Mesenchymal stem cell (in vitro differentiated cells and primary cell): ENCODE results near the gene PCDHGA9.
A peak's percentile ranks its signal among the peaks of the same experiment; 100 is the strongest.

Experiments used
- DNase-seq: peaks from one replicate; pipeline ENCODE4 v3.0.0-alpha.2; 2013
- H2AFZ ChIP-seq: one replicate; pipeline ENCODE4 v1.6.1; 2013; ENCODE audit warnings: low read depth, mild to moderate bottlenecking, control low read depth, inconsistent platforms, low read length, moderate library complexity
- H2AK5ac ChIP-seq: 2 replicates; pipeline ENCODE4 v1.6.1; 2013; ENCODE audit warnings: low read length, moderate library complexity, mild to moderate bottlenecking, inconsistent platforms; ENCODE audit not compliant: severe bottlenecking
- H2BK120ac ChIP-seq: one replicate; pipeline ENCODE4 v1.6.1; 2013; ENCODE audit warnings: low read depth, mild to moderate bottlenecking, inconsistent platforms, low read length, moderate library complexity
- H2BK12ac ChIP-seq, 2 experiments: one replicate each; pipeline ENCODE4 v1.6.1; 2013; ENCODE audit warnings: inconsistent platforms in 2 of 2, low read length in 2 of 2, mild to moderate bottlenecking in 2 of 2, moderate library complexity in 2 of 2, control low read depth in 1 of 2
- H2BK15ac ChIP-seq: one replicate; pipeline ENCODE4 v1.6.1; 2013; ENCODE audit warnings: mild to moderate bottlenecking, low read depth, inconsistent platforms; ENCODE audit not compliant: poor library complexity, severe bottlenecking
- H2BK5ac ChIP-seq: 2 replicates; pipeline ENCODE4 v1.6.1; 2013; ENCODE audit warnings: low read depth, mild to moderate bottlenecking, low read length, control low read depth, inconsistent platforms; ENCODE audit not compliant: poor library complexity, severe bottlenecking
- H3K14ac ChIP-seq, 2 experiments: one replicate each; pipeline ENCODE4 v1.6.1; 2013; ENCODE audit warnings: inconsistent platforms in 2 of 2, low read length in 2 of 2, control low read depth in 1 of 2, mild to moderate bottlenecking in 1 of 2, moderate library complexity in 1 of 2
- H3K18ac ChIP-seq, 2 experiments: one replicate each; pipeline ENCODE4 v1.6.1; 2013; ENCODE audit warnings: inconsistent platforms in 2 of 2, low read length in 2 of 2, control low read depth in 1 of 2, low read depth in 1 of 2, mild to moderate bottlenecking in 1 of 2
- H3K23ac ChIP-seq, 2 experiments: one replicate each; pipeline ENCODE4 v1.6.1; 2013; ENCODE audit warnings: inconsistent platforms in 2 of 2, low read length in 2 of 2, mild to moderate bottlenecking in 2 of 2, moderate library complexity in 2 of 2, control low read depth in 1 of 2
- H3K27ac ChIP-seq: 2 replicates; pipeline ENCODE4 v1.5.1; 2013; ENCODE audit warnings: mild to moderate bottlenecking, moderate library complexity, low read length, control low read depth, inconsistent platforms; ENCODE audit not compliant: poor library complexity, severe bottlenecking
- H3K27me3 ChIP-seq, 2 experiments: 2 replicates each; pipeline versions ENCODE4 v1.6.1 to v1.7.0; 2013; ENCODE audit warnings: low read length in 2 of 2, mild to moderate bottlenecking in 2 of 2, moderate library complexity in 2 of 2, control low read depth in 1 of 2, inconsistent platforms in 1 of 2; ENCODE audit not compliant: control insufficient read depth in 1 of 2, insufficient read depth in 1 of 2
- H3K36me3 ChIP-seq, 2 experiments: 2 replicates each; pipeline versions ENCODE4 v1.6.1 to v1.7.0; 2013; ENCODE audit warnings: low read length in 2 of 2, control low read depth in 1 of 2, inconsistent platforms in 1 of 2, low read depth in 1 of 2, mild to moderate bottlenecking in 1 of 2; ENCODE audit not compliant: insufficient read depth in 2 of 2, control insufficient read depth in 1 of 2
- H3K4ac ChIP-seq, 2 experiments: one replicate each; pipeline ENCODE4 v1.6.1; 2013; ENCODE audit warnings: inconsistent platforms in 2 of 2, low read length in 2 of 2, mild to moderate bottlenecking in 2 of 2, moderate library complexity in 2 of 2, control low read depth in 1 of 2, low read depth in 1 of 2
- H3K4me1 ChIP-seq: 2 replicates; pipeline ENCODE4 v1.6.1; 2013; ENCODE audit warnings: low read depth, low read length, control low read depth; ENCODE audit not compliant: control insufficient read depth, insufficient read depth
- H3K4me2 ChIP-seq: 2 replicates; pipeline ENCODE4 v1.6.1; 2013; ENCODE audit warnings: low read length, mild to moderate bottlenecking, inconsistent platforms; ENCODE audit not compliant: poor library complexity, severe bottlenecking
- H3K4me3 ChIP-seq, 2 experiments: 2 replicates each; pipeline versions ENCODE4 v1.5.1 to v1.7.0; 2013; ENCODE audit warnings: low read length in 2 of 2, mild to moderate bottlenecking in 2 of 2, control low read depth in 1 of 2, low read depth in 1 of 2; ENCODE audit not compliant: insufficient read depth in 1 of 2
- H3K79me1 ChIP-seq: replicated peaks from 2 replicates; pipeline ENCODE4 v1.6.1; 2013; ENCODE audit warnings: mild to moderate bottlenecking, control low read depth, low read length, inconsistent platforms; ENCODE audit not compliant: poor library complexity, severe bottlenecking
- H3K9ac ChIP-seq: 2 replicates; pipeline ENCODE4 v1.7.0; 2013; ENCODE audit warnings: mild to moderate bottlenecking, low read length, moderate library complexity
- H3K9me3 ChIP-seq: 2 replicates; pipeline ENCODE4 v1.7.0; 2013; ENCODE audit warnings: mild to moderate bottlenecking, low read length; ENCODE audit not compliant: control insufficient read depth
- H4K8ac ChIP-seq: one replicate; pipeline ENCODE4 v1.6.1; 2013; ENCODE audit warnings: inconsistent platforms, mild to moderate bottlenecking, low read length, moderate library complexity
- H4K91ac ChIP-seq: one replicate; pipeline ENCODE4 v1.6.1; 2013; ENCODE audit warnings: mild to moderate bottlenecking, low read length, inconsistent platforms
- WGBS: methylation state at CpG from one replicate; pipeline ENCODE4 v1.1.7; 2013; ENCODE audit warnings: mixed read lengths; 5-methylcytosine and 5-hydroxymethylcytosine counted together

PCDHGA9 gene

GRCh38 chr5:141356950-141357349, 45.6 kb upstream of the PCDHGA9 start:
- 88% methylated on average over 19 of the region's 19 CpGs for WGBS
- DNase-seq: no peak
- Histone ChIP-seq H3K4me2 (no peak overlapping the region), H2BK15ac (no peak overlapping the region), H3K27ac (no peak overlapping the region), H3K9me3 (peaks cover 70% of the 10 kb centered on the region), H3K9ac (no peak overlapping the region), H2BK120ac (no peak overlapping the region), H3K4me3 (peak overlapping the region in 1 of 2 experiments; percentile 19), H3K18ac (no peak overlapping the region), H4K91ac (no peak overlapping the region), H3K14ac (no peak overlapping the region), H4K8ac (no peak overlapping the region), H2AFZ (no peak overlapping the region), H3K23ac (no peak overlapping the region), H3K27me3 (no peaks in the 10 kb centered on the region), H2AK5ac (no peak overlapping the region), H2BK12ac (no peak overlapping the region), H3K4me1 (no peaks in the 10 kb centered on the region), H3K36me3 (no peaks in the 10 kb centered on the region), H3K4ac (no peak overlapping the region), H2BK5ac (no peak overlapping the region), H3K79me1 (no peaks in the 10 kb centered on the region)

GRCh38 chr5:141359790-141360426, 42.7 kb upstream of the PCDHGA9 start, which contains the start of gene PCDHGB2:
Gene PCDHGB2, plus strand, starts transcription at chr5:141359994. Its CDS starts 142 bp downstream, at chr5:141360136.
- no peak within 1 kb of the TSS for H3K14ac ChIP-seq

GRCh38 chr5:141360685-141361084, 41.9 kb upstream of the PCDHGA9 start:
- Histone ChIP-seq H3K4me3 (peak overlapping the region in 1 of 2 experiments; percentile 70), H3K23ac (no peak overlapping the region), H3K18ac (no peak overlapping the region), H3K9me3 (peaks cover 81% of the 10 kb centered on the region), H2BK120ac (no peak overlapping the region), H3K27me3 (no peaks in the 10 kb centered on the region), H3K27ac (no peak overlapping the region), H3K36me3 (no peaks in the 10 kb centered on the region), H3K4me1 (no peaks in the 10 kb centered on the region), H3K4ac (no peak overlapping the region), H2BK12ac (no peak overlapping the region), H3K14ac (no peak overlapping the region), H2BK5ac (no peak overlapping the region), H2BK15ac (no peak overlapping the region), H2AK5ac (no peak overlapping the region), H3K4me2 (no peak overlapping the region), H4K8ac (no peak overlapping the region), H3K9ac (no peak overlapping the region), H2AFZ (no peak overlapping the region), H4K91ac (no peak overlapping the region), H3K79me1 (no peaks in the 10 kb centered on the region)
- no peak for DNase-seq
- 87% methylated on average over 12 of the region's 15 CpGs for WGBS

More at GRCh38 chr5:141359790-141360426, 42.7 kb upstream of the PCDHGA9 start, which contains the start of gene PCDHGB2:
- H2AK5ac ChIP-seq: no peak within 1 kb of the TSS
- H3K4me2 ChIP-seq: no peak within 1 kb of the TSS
- no peak within 1 kb of the TSS for H4K8ac ChIP-seq
- H4K91ac ChIP-seq: no peak within 1 kb of the TSS
- H2BK12ac ChIP-seq: no peak within 1 kb of the TSS
- H2BK5ac ChIP-seq: no peak within 1 kb of the TSS
- WGBS: 74% methylated on average over 23 of the region's 24 CpGs
- DNase-seq: peak; percentile 1
- no peak within 1 kb of the TSS for H2AFZ ChIP-seq
- no peak within 1 kb of the TSS for H3K4ac ChIP-seq
- no peaks in the 10 kb centered on the region for H3K27me3 ChIP-seq
- peak within 1 kb of the TSS in 1 of 2 experiments; percentile 70 for H3K4me3 ChIP-seq
- no peak within 1 kb of the TSS for H3K9ac ChIP-seq
- H3K36me3 ChIP-seq: no peaks in the 10 kb centered on the region
- H3K18ac ChIP-seq: no peak within 1 kb of the TSS
- no peak within 1 kb of the TSS for H3K23ac ChIP-seq
- no peak within 1 kb of the TSS for H3K27ac ChIP-seq
- H2BK120ac ChIP-seq: no peak within 1 kb of the TSS
- no peaks in the 10 kb centered on the region for H3K4me1 ChIP-seq
- peaks cover 78% of the 10 kb centered on the region for H3K9me3 ChIP-seq
- H2BK15ac ChIP-seq: no peak within 1 kb of the TSS
- H3K79me1 ChIP-seq: no peaks in the 10 kb centered on the region

GRCh38 chr5:141362719-141363118, 39.9 kb upstream of the PCDHGA9 start:
- Histone ChIP-seq H3K9me3 (peaks cover 72% of the 10 kb centered on the region), H3K4me3 (no peak overlapping the region), H3K14ac (no peak overlapping the region), H3K27ac (no peak overlapping the region), H4K8ac (no peak overlapping the region), H2BK5ac (no peak overlapping the region), H3K23ac (no peak overlapping the region), H3K9ac (no peak overlapping the region), H4K91ac (no peak overlapping the region), H3K27me3 (no peaks in the 10 kb centered on the region), H2BK12ac (no peak overlapping the region), H2BK120ac (no peak overlapping the region), H2AK5ac (no peak overlapping the region), H2AFZ (no peak overlapping the region), H3K4me2 (no peak overlapping the region), H3K18ac (no peak overlapping the region), H3K4me1 (no peaks in the 10 kb centered on the region), H3K4ac (no peak overlapping the region), H2BK15ac (no peak overlapping the region), H3K79me1 (no peaks in the 10 kb centered on the region), H3K36me3 (no peaks in the 10 kb centered on the region)
- DNase-seq: no peak
